Measurements from ENCODE around the gene TEDC2.

GRCh38 chr16:2459647-2460390 lies at the start of gene TEDC2:
- no peak for TF ChIP-seq SAP30 (IDR thresholded peaks at IDR 0.05; ENCODE audit: insufficient read depth, insufficient replicate concordance, low read length)
- TF ChIP-seq TAF7 (optimal IDR thresholded peaks at IDR 0.05; ENCODE audit: borderline replicate concordance, low read depth, low read length) = peak; percentile 31
- no peak for TF ChIP-seq NANOG (IDR thresholded peaks at IDR 0.05; ENCODE audit: insufficient read depth, low read depth, low read length, poor library complexity, severe bottlenecking)
- TF ChIP-seq POLR2A (IDR thresholded peaks at IDR 0.05; ENCODE audit: control extremely low read depth in 1 of 2, low read depth in 2 of 2, low read length in 2 of 2) = peak in 1 of 2 experiments; percentile 52; a peak in 1 of 3 replicates
- peak; percentile 75; the same call in 1 of the 2 replicates for TF ChIP-seq MAX (IDR thresholded peaks at IDR 0.05)
- no peak; the same call in 1 of the 2 replicates for TF ChIP-seq RBBP5 (IDR thresholded peaks at IDR 0.05; ENCODE audit: borderline replicate concordance, low read depth, low read length)
- TF ChIP-seq CTCF (IDR thresholded peaks at IDR 0.05; ENCODE audit: control extremely low read depth in 1 of 3, insufficient read depth in 1 of 3, low read depth in 1 of 3, low read length in 3 of 3) = no peak
- no peak for TF ChIP-seq RFX5 (IDR thresholded peaks at IDR 0.05; ENCODE audit: borderline replicate concordance, low read depth, low read length)
- no peak for TF ChIP-seq YY1 (IDR thresholded peaks at IDR 0.05; ENCODE audit: low read depth, low read length)
